ENCODE data around the gene ALDH1L2.

The ALDH1L2 gene

DNA sequence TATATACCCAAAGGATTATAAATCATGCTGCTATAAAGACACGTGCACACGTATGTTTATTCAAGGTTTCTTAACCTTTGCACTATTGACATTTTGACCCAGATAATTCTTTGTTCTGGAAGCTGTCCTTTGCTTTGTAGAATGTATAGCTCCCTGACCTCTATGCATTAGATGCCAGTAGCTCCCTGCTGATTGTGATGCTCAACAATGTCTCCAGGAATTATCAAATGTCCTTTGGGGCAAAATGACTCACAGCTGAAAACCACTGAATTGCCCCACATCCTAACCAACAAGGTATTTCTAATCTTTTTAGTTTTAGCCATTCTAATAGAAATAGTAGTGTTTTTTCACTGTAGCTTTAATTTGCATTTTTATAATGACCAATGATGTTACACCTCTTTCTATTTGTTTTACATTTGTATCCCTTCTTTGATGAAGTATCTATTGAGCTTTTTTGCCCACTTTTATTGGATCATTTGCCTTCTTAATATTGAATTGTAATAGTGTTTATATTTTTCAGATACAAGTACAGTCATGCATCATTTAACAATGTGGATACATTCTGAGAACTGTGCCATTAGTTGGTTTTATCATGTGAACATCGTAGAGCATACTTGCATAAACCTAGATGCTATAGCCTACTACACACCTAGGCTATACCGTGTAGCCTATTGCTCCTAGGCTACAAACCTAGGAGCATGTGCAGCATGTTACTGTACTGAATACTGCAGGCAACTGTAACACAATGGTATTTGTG, 108.5 kb downstream of the ALDH1L2 start:
- DNase-seq: no peak

- no peak for DNase-seq
These were observed 109.5 kb downstream of the ALDH1L2 start for GRCh38 chr12:104974626-104975290.

- no peak for DNase-seq
These were observed 111.0 kb downstream of the ALDH1L2 start for GRCh38 chr12:104973250-104973649.

DNA sequence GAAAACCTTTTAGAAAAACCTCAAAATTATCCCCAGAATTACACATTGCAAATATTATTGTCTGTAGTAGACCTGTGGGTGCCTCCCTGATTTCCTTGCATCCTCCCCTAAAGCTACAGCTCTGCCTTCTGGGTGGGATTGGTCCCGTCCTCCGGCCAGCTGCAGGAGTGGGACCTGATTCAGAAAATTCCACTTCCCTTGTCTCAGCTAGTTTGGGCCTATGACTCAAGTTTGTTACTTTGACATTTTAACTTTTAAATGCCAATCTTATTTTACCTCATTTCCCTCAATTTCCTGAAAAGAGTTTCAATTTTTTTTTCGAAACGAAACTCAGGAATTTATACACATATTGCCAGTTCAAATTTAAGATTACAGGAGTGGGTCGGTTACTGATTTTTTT, 113.0 kb downstream of the ALDH1L2 start:
- no peak for DNase-seq

Data from right forelimb (tissue), 1 donor.